NCI-H2196 (cell line): ENCODE measurements around the gene RPL3.

Experiments used
- DNase-seq: peaks from one replicate; lab custom pipeline; 2025; ENCODE audit not compliant: unreplicated experiment; lab: John Stamatoyannopoulos, UW

RPL3 gene

GRCh38 chr22:39265143-39265886 lies 54.1 kb downstream of the RPL3 start:
- no peak for DNase-seq

- DNase-seq: no peak
These were observed 54.9 kb downstream of the RPL3 start for GRCh38 chr22:39264349-39265038.

DNA sequence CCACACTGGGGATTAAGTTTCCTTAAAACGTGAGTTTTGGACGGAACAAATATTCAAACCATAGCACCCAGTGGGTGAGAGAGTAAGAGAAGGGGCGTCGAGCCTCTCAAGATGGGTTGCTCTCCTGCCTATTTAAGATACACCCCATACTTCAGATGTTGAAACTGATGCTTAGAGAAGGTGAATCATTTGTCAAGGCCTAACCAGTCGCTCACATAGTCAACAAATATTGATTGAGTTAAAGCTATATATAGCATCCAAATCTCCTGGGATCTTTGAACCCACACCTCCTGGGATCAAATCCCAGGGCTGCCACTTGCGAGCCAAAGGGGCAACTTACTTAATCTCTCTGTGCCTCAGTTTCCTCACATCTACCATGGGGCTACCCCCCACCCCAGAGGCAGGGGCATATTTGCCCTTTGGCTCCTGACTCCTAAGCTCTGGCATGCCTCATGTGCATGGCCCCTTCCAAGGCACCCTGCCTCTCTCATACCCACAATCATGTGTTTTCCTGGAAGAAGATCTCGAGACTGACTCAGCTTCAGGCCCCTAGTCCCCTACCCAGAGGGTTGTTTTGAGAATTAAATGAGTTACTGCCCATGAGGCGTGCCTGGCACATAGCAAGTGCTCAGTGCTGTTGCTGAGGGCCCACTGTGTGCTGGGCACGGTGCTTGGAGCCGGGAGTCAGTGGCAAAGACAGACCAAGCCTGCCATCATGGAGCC lies 55.6 kb downstream of the RPL3 start:
- no peak for DNase-seq
